HEK293T (cell line): ENCODE measurements around the gene CD48.

Experiments
- ARNT ChIP-seq: fragments of 450-650 bp; IDR thresholded peaks from 2 replicates; pipeline ENCODE4 v1.6.1; 2017; ENCODE audit warnings: mild to moderate bottlenecking
- BHLHE40 ChIP-seq: fragments of 450-650 bp; IDR thresholded peaks from 2 replicates; pipeline ENCODE4 v1.6.1; 2016; ENCODE audit warnings: mild to moderate bottlenecking, moderate library complexity, borderline replicate concordance
- CTBP1 ChIP-seq: fragments of 450-650 bp; IDR thresholded peaks from 2 replicates; pipeline ENCODE4 v1.6.1; 2016; ENCODE audit warnings: borderline replicate concordance
- ELF4 ChIP-seq: fragments of 450-650 bp; IDR thresholded peaks from 2 replicates; pipeline ENCODE4 v1.6.1; 2017; ENCODE audit warnings: antibody characterized with exemption
- FOXM1 ChIP-seq: fragments of 450-650 bp; IDR thresholded peaks from 2 replicates; pipeline ENCODE4 v1.6.1; 2017; ENCODE audit warnings: mild to moderate bottlenecking, borderline replicate concordance
- NFRKB ChIP-seq: fragments of 450-650 bp; IDR thresholded peaks from 2 replicates; pipeline ENCODE4 v1.6.1; 2016; ENCODE audit warnings: mild to moderate bottlenecking, moderate library complexity
- SUZ12 ChIP-seq: fragments of 450-650 bp; IDR thresholded peaks from 2 replicates; pipeline ENCODE4 v1.6.1; 2016; ENCODE audit warnings: mild to moderate bottlenecking

DNA sequence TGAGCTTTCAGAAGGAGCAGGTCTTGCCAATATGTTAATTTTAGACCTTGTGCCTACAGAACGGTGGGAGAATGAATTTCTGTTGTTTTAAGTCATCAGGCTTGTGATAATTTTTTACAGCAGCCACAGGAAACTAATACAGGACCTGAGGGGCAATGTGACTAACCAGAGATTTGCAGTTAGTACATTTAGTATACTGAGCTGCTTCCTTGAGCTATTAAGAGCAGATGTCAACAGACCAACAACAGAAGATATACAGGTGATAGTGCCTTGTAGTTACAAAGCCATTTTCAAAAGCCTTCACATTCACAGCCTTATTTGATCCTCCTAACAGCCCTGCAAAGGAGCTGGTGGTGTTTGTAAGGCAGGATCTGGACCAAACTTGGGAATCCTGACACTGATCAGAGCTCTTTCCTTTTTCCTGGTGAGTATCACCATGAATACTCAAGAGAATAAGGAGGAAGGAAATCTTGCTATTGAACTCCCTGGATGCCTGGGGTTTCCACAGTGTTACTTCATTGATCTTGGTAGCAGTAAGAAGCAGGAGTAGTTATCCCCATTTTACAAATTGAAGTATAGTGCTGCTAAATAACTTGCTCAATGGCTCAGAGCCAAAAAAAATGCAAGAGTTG lies 60.1 kb downstream of the CD48 start:
- no peak for TF ChIP-seq FOXM1
- TF ChIP-seq SUZ12: no peak
- TF ChIP-seq NFRKB: no peak
- no peak for TF ChIP-seq ARNT
- TF ChIP-seq ELF4: no peak
- no peak for TF ChIP-seq BHLHE40
- no peak for TF ChIP-seq CTBP1
